Measurements from ENCODE around the gene FOSL1. TPM values are rescaled to one million over a fixed set of nuclear protein-coding genes. Genes with fewer than 3 reads are reported as not detected.

Gene FOSL1
- total RNA-seq, 1 experiment from 2014 or later = 58.8 TPM

DNA sequence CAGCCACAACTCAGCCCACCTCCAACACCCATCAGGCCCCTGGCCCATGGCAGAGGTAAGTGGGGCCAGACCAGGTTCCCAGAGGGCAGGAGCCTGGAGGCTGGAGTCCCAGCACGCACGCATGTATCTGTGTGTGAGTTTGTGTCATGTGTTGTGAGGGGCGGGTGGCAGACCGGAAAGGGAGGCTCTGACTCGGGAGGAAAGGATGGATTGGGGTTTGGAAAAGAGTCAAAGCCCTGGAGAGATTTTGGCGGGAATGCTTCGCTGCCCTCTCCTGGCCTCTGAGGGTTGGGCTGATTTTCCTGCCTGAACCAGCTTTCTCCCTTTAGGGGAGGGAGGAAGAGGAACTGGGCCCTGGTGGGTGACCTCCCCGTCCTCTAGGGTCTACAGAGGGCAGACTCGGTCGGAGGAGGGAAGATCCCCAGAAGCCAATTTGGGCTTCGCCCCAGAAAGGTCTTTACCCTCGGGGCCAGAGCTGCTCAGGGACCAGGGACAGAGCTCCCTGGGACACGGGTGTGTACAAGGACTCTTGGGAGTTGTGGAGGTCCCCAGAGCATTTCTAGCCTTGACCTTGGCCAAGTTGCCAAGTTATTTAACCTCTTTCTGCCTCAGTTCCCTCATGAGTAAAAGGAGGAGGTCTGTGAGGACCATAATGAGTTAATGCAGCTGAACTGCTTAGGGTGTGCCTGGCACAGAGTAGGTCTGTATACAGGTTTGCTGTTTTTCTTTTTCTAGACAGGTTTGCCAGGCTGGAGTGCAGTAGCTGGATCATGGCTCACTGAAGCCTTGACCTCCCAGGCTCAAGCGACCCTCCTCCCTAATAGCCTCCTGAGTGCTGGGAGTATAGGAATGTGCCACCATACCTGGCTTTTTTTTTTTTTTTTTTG lies 11.7 kb upstream of the FOSL1 start:
- BruUV-seq (replicated peaks) = no TSS peak

DNA sequence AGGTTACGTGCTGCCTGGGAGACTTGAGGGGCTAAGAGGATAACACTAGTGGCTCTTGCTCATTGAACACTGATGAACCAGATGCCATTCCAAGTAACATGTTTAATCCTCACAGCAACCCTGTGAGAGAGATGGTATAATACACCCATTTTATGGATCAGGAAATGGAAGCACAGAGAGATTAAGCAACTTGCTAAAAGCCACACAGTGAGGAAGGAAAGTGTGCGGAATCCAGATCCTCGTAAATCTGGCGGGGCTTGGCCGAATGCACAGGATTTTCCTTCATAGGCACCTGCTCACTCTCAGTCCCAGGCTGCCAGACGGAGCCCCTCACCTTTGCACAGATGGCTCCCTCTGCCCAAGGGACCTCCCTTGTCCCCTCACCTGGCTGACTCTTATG lies 7.7 kb upstream of the FOSL1 start:
- Histone ChIP-seq H3K4me3 (no peak overlapping the region), H3F3A (ENCODE audit: insufficient read depth, low read depth) (peaks cover 60% of the 10 kb centered on the region), H3K27ac (no peak overlapping the region), H3K9me3 (ENCODE audit: insufficient read depth, low read depth) (no peaks in the 10 kb centered on the region), H4K20me1 (ENCODE audit: insufficient read depth) (no peaks in the 10 kb centered on the region), H3K9me2 (ENCODE audit: insufficient read depth) (no peaks in the 10 kb centered on the region), H3K4me2 (no peak overlapping the region), H3K36me3 (ENCODE audit: low read depth) (no peaks in the 10 kb centered on the region), H2AFZ (no peak overlapping the region), H3K79me2 (ENCODE audit: low read depth) (no peaks in the 10 kb centered on the region), H3K4me1 (replicated peaks; ENCODE audit: insufficient read depth) (peaks cover 70% of the 10 kb centered on the region), H3K27me3 (ENCODE audit: insufficient read depth, low read depth) (no peaks in the 10 kb centered on the region)
- BruUV-seq (replicated peaks) = no TSS peak
- CTCF ChIA-PET = interaction anchor here (0.6 kb wide), 1 partner anchor 8 kb away, joined by 10 read pairs; no protein-coding TSS in a partner anchor
- intact Hi-C loops (cut with micrococcal nuclease; ENCODE audit: unreplicated experiment) = no loop called here
- DNase-seq = no peak
- POLR2A ChIA-PET (ENCODE audit: unreplicated experiment) = no interaction called here
- TF ChIP-seq CTCF (conservative IDR thresholded peaks at IDR 0.05) = no peak
- no peak for TF ChIP-seq EZH2 (IDR thresholded peaks at IDR 0.05; ENCODE audit: low read depth)

More for the DNA sequence above, 11.7 kb upstream of the FOSL1 start:
- TF ChIP-seq EZH2 (IDR thresholded peaks at IDR 0.05; ENCODE audit: low read depth) (no peak), CTCF (conservative IDR thresholded peaks at IDR 0.05) (no peak; the same call in 1 of the 2 replicates)
- DNase-seq = peak; percentile 63 to 70
- Histone ChIP-seq H3K9me3 (ENCODE audit: insufficient read depth, low read depth) (no peaks in the 10 kb centered on the region), H3K4me2 (peak overlapping the region; percentile 63), H3K9me2 (ENCODE audit: insufficient read depth) (no peaks in the 10 kb centered on the region), H3K4me1 (replicated peaks; ENCODE audit: insufficient read depth) (peaks cover 77% of the 10 kb centered on the region), H3F3A (ENCODE audit: insufficient read depth, low read depth) (peaks cover 66% of the 10 kb centered on the region), H4K20me1 (ENCODE audit: insufficient read depth) (no peaks in the 10 kb centered on the region), H3K27me3 (ENCODE audit: insufficient read depth, low read depth) (no peaks in the 10 kb centered on the region), H3K27ac (peak overlapping the region; percentile 67), H3K36me3 (ENCODE audit: low read depth) (no peaks in the 10 kb centered on the region), H2AFZ (peak overlapping the region; percentile 61; the same call in 1 of the 2 replicates), H3K4me3 (no peak overlapping the region), H3K79me2 (ENCODE audit: low read depth) (peaks cover 11% of the 10 kb centered on the region)
- intact Hi-C loops (cut with micrococcal nuclease; ENCODE audit: unreplicated experiment) = no loop called here
- ChIA-PET CTCF (interaction anchor here (0.7 to 1.2 kb wide), 3 partner anchors 9 to 24 kb away, joined by 3 to 13 read pairs (median 4); partner anchors contain the start of gene FIBP), POLR2A (ENCODE audit: unreplicated experiment) (interaction anchor here (0.5 to 1.1 kb wide), 6 partner anchors 9 to 305 kb away, joined by 3 to 6 read pairs (median 4); no protein-coding TSS in a partner anchor)

DNA sequence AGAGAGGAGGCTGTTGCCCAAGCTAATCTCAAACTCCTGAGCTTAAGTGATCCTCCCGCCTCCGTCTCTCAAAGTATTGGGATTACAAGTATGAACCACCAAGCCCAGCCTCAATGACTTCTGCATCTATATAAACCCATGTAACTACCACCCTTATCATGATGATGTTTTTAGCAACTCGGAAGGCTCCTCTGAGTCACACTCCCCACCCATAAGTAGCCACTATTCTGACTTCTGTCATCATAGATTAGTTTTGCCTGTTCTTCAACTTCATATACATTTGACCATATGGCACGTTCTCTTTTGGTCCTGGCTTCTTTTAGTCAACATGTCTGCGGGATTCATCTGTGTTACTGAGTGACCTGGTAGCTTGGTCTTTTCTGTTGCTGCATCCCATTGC lies 6.4 kb upstream of the FOSL1 start:
- TF ChIP-seq CTCF (conservative IDR thresholded peaks at IDR 0.05) (no peak), EZH2 (IDR thresholded peaks at IDR 0.05; ENCODE audit: low read depth) (no peak)
- no peaks in the 10 kb centered on the region for H3K27me3 ChIP-seq (ENCODE audit: insufficient read depth, low read depth)
- peaks cover 70% of the 10 kb centered on the region for H3K4me1 ChIP-seq (replicated peaks; ENCODE audit: insufficient read depth)
- BruUV-seq (replicated peaks) = no TSS peak
- no peak for DNase-seq
- H3K9me3 ChIP-seq (ENCODE audit: insufficient read depth, low read depth) = no peaks in the 10 kb centered on the region
- ChIA-PET POLR2A (ENCODE audit: unreplicated experiment) (interaction anchor here (0.6 to 0.8 kb wide), 3 partner anchors 16 to 355 kb away, joined by 3 to 10 read pairs (median 5); partner anchors contain the start of gene CCDC85B), CTCF (no interaction called here)
- H3K36me3 ChIP-seq (ENCODE audit: low read depth) = no peaks in the 10 kb centered on the region
- H4K20me1 ChIP-seq (ENCODE audit: insufficient read depth) = no peaks in the 10 kb centered on the region
- intact Hi-C loops (cut with micrococcal nuclease; ENCODE audit: unreplicated experiment) = no loop called here
- peak overlapping the region; percentile 42 for H3K27ac ChIP-seq
- H3K4me2 ChIP-seq = peak overlapping the region; percentile 13; the same call in 1 of the 2 replicates
- H3K4me3 ChIP-seq = no peak overlapping the region
- peaks cover 66% of the 10 kb centered on the region for H3F3A ChIP-seq (ENCODE audit: insufficient read depth, low read depth)
- H3K79me2 ChIP-seq (ENCODE audit: low read depth) = peaks cover 2% of the 10 kb centered on the region
- no peaks in the 10 kb centered on the region for H3K9me2 ChIP-seq (ENCODE audit: insufficient read depth)
- H2AFZ ChIP-seq = no peak overlapping the region
